NB4 (cell line): ENCODE results near the gene TEAD4.

Experiments used
- CTCF ChIP-seq: IDR thresholded peaks from one replicate; pipeline ENCODE4 v1.5.1; 2012; ENCODE audit warnings: low read depth, low read length
- MAX ChIP-seq: IDR thresholded peaks from 2 replicates; pipeline ENCODE4 v1.6.1; 2011; ENCODE audit warnings: low read depth, low read length
- MYC ChIP-seq: IDR thresholded peaks from 2 replicates; pipeline ENCODE4 v1.6.1; 2011; ENCODE audit warnings: low read depth, low read length
- POLR2A ChIP-seq: IDR thresholded peaks from 2 replicates; pipeline ENCODE4 v1.6.1; 2011; ENCODE audit warnings: mild to moderate bottlenecking; ENCODE audit not compliant: insufficient read length; ENCODE audit errors: extremely low read depth

GRCh38 chr12:3020850-3021435, 61.7 kb downstream of the TEAD4 start:
- TF ChIP-seq CTCF (no peak), MAX (no peak), POLR2A (no peak), MYC (no peak)
